SJSA1 (cell line): ENCODE results near the gene TPPP2. TPM values are rescaled to one million over a fixed set of nuclear protein-coding genes. Genes with fewer than 3 reads are reported as not detected.

Experiments used
- DNase-seq, 2 experiments: peaks; one replicate each; pipeline ENCODE4 v3.0.0-alpha.2; 2015 to 2020; ENCODE audit warnings: low spot score in 2 of 2, low read depth in 1 of 2
- H3K27ac ChIP-seq: fragments of 250-450 bp; sonication (Bioruptor Pico); 2 replicates; pipeline ENCODE4 v1.5.1; 2020; ENCODE audit warnings: mild to moderate bottlenecking, moderate library complexity
- H3K27me3 ChIP-seq: fragments of 250-450 bp; sonication (Bioruptor Pico); replicated peaks from 2 replicates; pipeline ENCODE4 v1.5.1; 2020; ENCODE audit warnings: mild to moderate bottlenecking, moderate library complexity
- H3K36me3 ChIP-seq: fragments of 250-450 bp; sonication (Bioruptor Pico); 2 replicates; pipeline ENCODE4 v1.5.1; 2020; ENCODE audit warnings: mild to moderate bottlenecking
- H3K4me1 ChIP-seq: fragments of 250-450 bp; sonication (Bioruptor Pico); replicated peaks from 2 replicates; pipeline ENCODE4 v1.6.1; 2021; ENCODE audit warnings: mild to moderate bottlenecking
- H3K4me3 ChIP-seq: fragments of 250-450 bp; sonication (Bioruptor Pico); 2 replicates; pipeline ENCODE4 v1.5.1; 2020; ENCODE audit warnings: mild to moderate bottlenecking
- H3K9me3 ChIP-seq: fragments of 250-450 bp; sonication (Bioruptor Pico); replicated peaks from 2 replicates; pipeline ENCODE4 v1.5.1; 2020; ENCODE audit warnings: mild to moderate bottlenecking
- total RNA-seq: library from RNA; depleted of rRNA; stranded (reverse); fragments of >200 nt; shearing (Covaris generic); gene quantifications from 2 replicates; pipeline ENCODE4 v1.2.3, GENCODE V29; 2014

The TPPP2 gene
- total RNA-seq, 1 experiment from 2014 or later = not detected

DNA sequence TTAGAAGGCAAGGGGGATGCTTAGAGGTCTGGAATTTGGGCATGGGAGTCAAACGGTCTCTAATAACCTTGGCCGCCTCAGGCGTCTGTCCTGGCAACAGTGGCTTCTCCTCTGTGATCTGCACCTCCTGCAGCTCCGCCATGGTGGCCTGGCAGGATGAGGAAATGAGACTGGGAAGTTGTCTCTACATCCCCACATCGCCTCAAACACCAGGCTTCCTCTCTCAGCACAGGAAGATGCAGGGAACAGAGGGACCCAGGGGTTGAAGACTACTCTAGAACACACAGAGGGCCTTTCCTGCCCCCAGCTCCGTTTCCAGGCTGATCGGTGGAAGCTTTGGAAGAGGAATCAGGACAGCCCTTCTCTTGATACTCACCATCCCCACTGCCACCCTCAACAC lies 6.8 kb upstream of the TPPP2 start:
- no peaks in the 10 kb centered on the region for H3K36me3 ChIP-seq
- peaks cover 4% of the 10 kb centered on the region for H3K4me1 ChIP-seq
- H3K27ac ChIP-seq = no peak overlapping the region
- DNase-seq = no peak
- peaks cover 23% of the 10 kb centered on the region for H3K27me3 ChIP-seq
- no peak overlapping the region for H3K4me3 ChIP-seq
- H3K9me3 ChIP-seq = no peaks in the 10 kb centered on the region

DNA sequence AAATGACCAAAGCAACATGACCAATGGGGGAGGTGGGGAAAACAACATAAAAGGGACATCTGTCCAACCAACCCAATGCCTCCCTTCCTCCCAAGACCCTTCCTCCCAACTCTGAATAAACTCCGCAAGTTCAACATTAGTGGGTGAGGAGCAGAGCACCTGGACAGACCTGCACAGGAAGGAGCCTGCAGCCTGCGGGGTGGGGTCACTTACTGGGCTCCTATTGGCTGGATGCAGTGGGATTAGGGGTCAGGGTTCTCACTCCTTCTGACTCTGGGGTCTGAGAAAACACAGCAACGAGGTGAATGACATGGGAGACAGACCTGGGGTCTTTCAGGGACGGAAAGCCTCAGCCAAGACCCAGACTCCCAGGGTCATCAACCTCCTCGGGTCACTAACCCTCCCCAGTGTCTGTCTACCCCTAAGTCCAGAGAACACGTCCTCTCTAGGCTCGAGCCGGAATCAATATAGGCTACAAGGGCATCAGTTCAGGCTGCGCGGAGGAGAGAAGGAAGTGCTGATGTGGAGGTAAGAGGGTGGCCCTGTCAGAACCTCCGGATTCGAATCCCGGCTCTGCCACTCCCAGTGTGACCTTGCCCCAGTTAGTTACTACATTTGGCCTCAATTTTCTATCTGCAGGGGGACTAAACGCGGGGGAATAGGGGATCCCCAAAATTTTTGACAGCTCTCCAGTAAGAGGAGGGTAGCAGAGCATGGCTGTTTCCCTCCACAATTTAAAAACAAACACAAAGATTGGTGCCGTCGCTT lies 6.0 kb upstream of the TPPP2 start:
- no peaks in the 10 kb centered on the region for H3K36me3 ChIP-seq
- no peak for DNase-seq
- H3K4me3 ChIP-seq = no peak overlapping the region
- no peaks in the 10 kb centered on the region for H3K9me3 ChIP-seq
- H3K4me1 ChIP-seq = peaks cover 4% of the 10 kb centered on the region
- no peak overlapping the region for H3K27ac ChIP-seq
- peaks cover 23% of the 10 kb centered on the region for H3K27me3 ChIP-seq

DNA sequence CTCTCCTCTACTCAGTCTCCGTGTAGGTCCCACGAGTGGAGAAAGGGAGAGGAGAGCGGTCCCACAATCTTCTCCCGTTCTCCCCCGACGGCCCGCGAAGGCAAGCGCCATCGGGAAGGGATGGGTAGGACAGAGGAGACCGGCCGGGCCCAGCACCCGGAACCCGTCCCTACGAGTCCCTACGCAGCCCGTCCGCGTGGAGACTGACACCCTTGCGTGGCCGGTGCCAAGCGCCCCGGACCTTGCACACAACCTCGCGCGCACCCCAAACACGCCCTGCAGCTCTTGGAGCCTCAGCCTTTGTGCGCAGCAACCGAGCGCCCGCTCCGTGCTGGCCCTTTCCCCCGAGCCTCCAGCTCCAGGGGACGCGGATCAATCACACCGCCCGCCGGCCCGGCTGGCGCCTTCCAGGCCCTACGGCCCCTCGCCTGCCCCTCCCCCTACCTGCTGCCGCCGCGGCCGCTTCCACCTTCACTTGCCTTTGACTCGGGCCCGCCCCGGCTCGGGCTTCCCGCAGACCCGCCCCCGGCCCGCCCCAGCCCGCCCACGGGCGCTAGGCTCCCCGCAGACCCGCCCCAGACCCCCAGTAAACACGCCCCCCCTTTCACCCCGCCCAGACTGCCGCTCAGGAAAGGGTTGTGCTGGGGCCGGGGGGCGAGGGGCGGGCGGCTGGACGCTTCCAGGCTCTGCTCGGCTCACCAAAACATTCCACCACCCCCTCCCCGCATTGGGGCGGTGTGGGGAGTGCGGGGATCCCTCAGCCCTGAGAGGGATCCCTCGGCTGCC lies 5.2 kb upstream of the TPPP2 start, which contains the start of gene NDRG2:
Gene NDRG2, minus strand, starts transcription at position 477 of the 786 bp plus-strand sequence. CDS start 1,746 bp downstream, outside the sequence.
- peaks cover 23% of the 10 kb centered on the region for H3K27me3 ChIP-seq
- no peak for DNase-seq
- H3K4me3 ChIP-seq = peak within 1 kb of the TSS; percentile 16; the same call in 1 of the 2 replicates
- no peaks in the 10 kb centered on the region for H3K9me3 ChIP-seq
- peaks cover 4% of the 10 kb centered on the region for H3K4me1 ChIP-seq
- no peak within 1 kb of the TSS for H3K27ac ChIP-seq
- no peaks in the 10 kb centered on the region for H3K36me3 ChIP-seq

DNA sequence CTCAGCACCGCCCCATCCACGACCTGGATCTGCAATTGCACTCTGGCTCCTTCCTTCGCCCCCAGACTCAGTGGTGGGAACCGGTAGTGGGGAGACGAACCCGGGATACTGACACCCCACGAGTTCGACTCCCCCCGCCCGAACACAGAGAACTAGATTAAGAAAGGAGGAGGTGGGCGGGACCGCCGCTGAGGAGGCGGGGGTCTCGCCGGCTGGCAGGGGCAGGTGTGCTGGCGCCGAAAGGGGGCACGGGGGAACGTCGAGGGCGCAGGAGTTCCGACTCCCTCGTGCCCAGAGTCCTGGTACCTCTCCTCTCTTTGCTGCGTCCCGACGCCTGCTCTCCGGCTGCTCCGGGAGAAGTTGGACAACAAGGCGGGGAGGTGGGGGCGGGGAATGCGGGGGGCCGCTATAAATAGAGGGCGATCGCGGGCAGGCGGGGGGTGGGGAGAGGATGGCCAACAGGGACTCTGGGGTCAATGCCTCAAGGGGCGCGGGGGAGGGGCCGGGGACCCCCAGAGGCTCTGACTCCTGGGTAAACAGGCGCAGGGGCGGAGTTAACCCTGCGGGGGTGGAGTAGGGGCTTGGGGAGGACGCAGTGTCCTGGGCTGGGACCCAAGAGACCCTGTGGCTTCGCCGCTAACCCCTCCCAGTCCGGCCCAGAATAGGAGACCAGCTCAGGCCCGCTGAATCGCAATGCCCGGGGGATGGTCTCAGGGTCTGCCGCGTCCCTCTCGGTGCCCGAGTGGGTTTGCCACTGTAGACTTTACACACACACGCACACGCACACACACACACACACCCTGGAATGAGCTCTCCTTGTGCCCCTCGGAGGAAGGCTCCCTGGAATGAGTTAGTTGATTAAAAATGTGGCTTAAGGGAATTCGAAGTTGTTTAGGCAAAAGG lies 4.4 kb upstream of the TPPP2 start:
- Histone ChIP-seq H3K36me3 (no peaks in the 10 kb centered on the region), H3K27ac (no peak overlapping the region), H3K4me1 (peaks cover 4% of the 10 kb centered on the region), H3K4me3 (no peak overlapping the region), H3K9me3 (no peaks in the 10 kb centered on the region), H3K27me3 (peaks cover 23% of the 10 kb centered on the region)
- no peak for DNase-seq

DNA sequence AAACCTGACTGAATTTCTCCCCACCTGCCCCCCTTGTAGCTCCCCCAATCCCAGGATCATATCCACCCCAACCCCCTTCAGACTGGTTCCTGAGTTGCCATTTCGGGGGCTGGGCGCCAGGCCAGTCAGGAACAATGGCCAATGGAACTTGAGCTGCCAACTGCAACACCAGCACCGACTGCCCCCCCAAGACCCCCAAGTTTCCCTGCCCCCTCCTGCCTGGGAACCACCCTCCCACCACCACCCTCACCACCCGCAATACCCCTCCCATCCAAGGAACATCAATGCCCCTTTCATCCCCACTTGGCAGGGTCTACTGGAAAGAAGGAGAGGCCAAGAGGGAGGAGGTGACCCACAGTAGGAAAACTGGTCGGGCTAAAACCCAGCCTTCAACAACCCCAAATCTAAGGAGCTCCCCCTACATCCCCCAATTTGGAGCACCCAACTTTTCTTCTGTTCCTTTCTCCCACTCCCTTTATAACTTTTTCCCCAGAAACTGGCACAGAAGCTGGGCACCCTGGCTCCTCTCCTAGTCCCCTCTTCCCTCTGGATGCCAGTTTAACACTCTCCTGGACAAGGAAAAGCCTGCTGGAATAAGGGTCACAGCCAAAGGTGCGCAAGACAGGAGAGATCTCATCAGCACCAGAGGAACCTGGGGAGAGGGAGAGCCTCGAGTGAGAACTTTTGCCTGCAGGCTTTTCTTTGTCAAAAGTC lies 3.6 kb upstream of the TPPP2 start:
- Histone ChIP-seq H3K4me1 (peaks cover 4% of the 10 kb centered on the region), H3K27ac (no peak overlapping the region), H3K36me3 (no peaks in the 10 kb centered on the region), H3K4me3 (no peak overlapping the region), H3K27me3 (peaks cover 23% of the 10 kb centered on the region), H3K9me3 (no peaks in the 10 kb centered on the region)
- DNase-seq = no peak

DNA sequence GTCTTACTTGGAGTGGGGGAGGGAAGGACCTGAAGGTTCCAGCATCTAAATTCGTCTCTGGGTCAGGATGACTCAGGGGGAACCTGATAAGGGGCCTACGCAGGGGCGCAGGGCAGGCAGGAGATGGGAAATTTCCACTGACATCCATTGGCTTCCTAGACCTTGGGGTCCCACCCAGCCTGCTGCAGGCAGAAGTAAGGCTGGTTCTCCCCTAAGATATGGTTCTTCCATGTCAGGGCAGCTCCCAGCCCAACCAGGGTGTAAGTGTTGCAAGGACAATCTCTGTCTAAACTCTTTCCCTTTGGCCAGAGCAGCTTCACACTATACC lies 3.1 kb upstream of the TPPP2 start:
- no peak overlapping the region for H3K4me3 ChIP-seq
- H3K27me3 ChIP-seq = peaks cover 23% of the 10 kb centered on the region
- no peak for DNase-seq
- H3K27ac ChIP-seq = no peak overlapping the region
- no peaks in the 10 kb centered on the region for H3K9me3 ChIP-seq
- peaks cover 4% of the 10 kb centered on the region for H3K4me1 ChIP-seq
- H3K36me3 ChIP-seq = no peaks in the 10 kb centered on the region

DNA sequence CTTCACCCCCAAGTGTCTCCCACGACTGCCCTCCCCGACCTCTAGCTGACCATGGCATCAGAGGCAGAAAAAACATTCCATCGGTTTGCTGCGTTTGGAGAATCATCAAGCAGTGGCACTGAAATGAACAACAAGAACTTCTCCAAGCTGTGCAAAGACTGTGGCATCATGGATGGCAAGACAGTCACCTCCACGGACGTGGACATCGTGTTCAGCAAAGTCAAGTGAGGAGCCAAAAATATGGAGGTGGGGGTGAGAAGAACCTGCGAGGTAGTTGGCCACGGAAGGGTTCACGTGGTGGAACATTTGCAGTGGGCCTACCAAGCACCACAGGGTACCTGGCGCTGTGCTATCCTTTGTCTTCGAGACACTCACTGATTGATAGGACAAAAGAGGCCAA lies 514 bp downstream of the TPPP2 start:
- H3K27me3 ChIP-seq = peaks cover 5% of the 10 kb centered on the region; the same call in 1 of the 2 replicates

DNA sequence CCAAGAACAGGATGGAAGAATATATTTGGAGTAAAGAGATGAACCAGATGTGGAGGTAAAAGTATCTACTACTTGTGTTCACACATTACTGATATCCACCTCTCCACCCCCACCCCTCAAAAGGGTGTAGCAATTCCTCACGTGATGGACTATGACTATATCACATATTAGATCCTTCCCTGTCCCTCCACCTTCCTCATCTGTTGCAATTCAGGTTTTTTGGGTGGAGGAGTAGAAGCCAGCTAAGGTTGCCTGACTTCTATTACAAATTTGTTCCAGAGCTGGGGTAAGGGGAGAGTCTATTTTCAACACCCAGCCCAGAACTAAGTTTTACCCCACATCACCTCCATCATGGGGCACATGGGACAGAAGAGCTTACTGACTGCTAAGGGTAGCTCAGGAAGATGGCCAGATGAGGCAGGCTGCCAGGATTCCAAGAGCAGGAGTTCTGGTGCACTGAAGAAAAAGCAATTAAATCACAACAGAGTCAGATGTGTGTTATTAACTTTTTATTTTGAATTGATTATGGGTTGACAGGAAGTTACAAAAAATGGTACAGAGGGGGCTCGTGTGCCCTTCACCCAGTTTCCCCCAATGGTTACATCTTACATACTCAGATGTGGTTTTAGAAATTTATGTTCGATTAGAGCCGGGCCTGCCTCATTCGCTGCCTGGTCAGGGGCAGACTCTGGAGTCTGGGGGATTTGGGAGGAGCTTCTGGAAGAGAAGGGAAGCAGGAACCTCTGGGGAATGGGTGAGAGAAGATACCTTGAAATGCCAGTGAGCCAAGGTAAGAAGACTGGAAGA lies 2.5 kb downstream of the TPPP2 start:
- no peaks in the 10 kb centered on the region for H3K9me3 ChIP-seq
- H3K27me3 ChIP-seq = peaks cover 5% of the 10 kb centered on the region; the same call in 1 of the 2 replicates
- DNase-seq = no peak
- H3K4me3 ChIP-seq = no peak overlapping the region
- H3K4me1 ChIP-seq = no peaks in the 10 kb centered on the region
- no peak overlapping the region for H3K27ac ChIP-seq
- no peaks in the 10 kb centered on the region for H3K36me3 ChIP-seq

More for the DNA sequence above, 514 bp downstream of the TPPP2 start:
- Histone ChIP-seq H3K36me3 (no peaks in the 10 kb centered on the region), H3K27ac (no peak overlapping the region), H3K4me1 (no peaks in the 10 kb centered on the region), H3K9me3 (no peaks in the 10 kb centered on the region), H3K4me3 (no peak overlapping the region)
- no peak for DNase-seq

DNA sequence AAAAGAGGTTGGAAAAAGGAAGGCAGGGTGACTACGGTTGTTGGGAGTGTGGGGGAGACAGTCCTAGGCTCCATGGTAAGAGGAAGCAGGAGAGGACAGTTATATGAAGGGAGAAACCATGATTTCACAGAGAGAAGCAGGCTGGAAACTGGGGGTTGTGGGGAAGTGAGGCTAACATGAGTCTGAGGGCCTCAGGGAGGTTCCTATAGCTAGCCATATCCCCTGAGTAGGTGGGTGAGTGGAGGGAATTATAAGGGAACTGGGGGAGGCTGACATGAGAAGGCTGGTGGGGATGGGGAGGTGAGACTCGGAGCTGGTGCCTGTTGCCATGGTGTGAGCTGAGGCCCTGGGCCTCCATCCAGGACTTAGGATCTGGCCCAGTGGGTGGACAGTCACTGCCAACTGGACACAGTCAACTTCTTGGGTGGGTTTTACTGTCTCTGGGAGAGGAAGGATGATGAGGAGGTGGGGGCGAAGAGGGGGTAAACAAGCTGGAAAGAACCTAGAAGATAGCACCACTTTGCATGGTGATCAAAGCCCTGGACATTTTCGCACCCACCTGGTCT lies 3.2 kb downstream of the TPPP2 start:
- Histone ChIP-seq H3K36me3 (no peaks in the 10 kb centered on the region), H3K9me3 (no peaks in the 10 kb centered on the region), H3K4me1 (no peaks in the 10 kb centered on the region), H3K27me3 (peaks cover 5% of the 10 kb centered on the region; the same call in 1 of the 2 replicates), H3K4me3 (no peak overlapping the region), H3K27ac (no peak overlapping the region)
- DNase-seq = no peak

DNA sequence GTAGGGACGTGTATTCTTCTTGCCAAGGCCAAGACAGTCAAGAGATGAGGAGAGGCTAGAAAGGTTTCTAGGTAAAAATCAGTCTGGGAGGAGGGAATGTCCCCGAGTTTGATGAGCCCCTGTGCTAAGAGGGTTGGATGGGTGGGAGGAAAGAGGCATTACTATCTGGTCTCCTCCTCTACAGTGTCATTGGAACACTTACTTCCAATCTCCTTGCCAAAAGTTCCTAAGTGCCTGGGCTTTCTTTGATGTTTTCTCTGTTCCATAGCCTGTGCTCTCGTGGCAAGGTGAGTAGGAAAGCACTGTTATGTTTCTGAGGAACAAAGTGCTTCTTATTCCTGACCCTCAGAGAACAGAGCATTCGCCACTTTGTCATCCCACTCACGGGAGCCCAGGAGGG lies 4.7 kb downstream of the TPPP2 start, which contains the start of gene RNASE13:
Gene RNASE13, minus strand, starts transcription at position 101 of the 400 bp plus-strand sequence. CDS start 519 bp downstream, outside the sequence.
- Histone ChIP-seq H3K9me3 (no peaks in the 10 kb centered on the region), H3K27me3 (peaks cover 5% of the 10 kb centered on the region; the same call in 1 of the 2 replicates), H3K4me1 (no peaks in the 10 kb centered on the region), H3K36me3 (no peaks in the 10 kb centered on the region), H3K4me3 (no peak within 1 kb of the TSS), H3K27ac (no peak within 1 kb of the TSS)
- DNase-seq = no peak

DNA sequence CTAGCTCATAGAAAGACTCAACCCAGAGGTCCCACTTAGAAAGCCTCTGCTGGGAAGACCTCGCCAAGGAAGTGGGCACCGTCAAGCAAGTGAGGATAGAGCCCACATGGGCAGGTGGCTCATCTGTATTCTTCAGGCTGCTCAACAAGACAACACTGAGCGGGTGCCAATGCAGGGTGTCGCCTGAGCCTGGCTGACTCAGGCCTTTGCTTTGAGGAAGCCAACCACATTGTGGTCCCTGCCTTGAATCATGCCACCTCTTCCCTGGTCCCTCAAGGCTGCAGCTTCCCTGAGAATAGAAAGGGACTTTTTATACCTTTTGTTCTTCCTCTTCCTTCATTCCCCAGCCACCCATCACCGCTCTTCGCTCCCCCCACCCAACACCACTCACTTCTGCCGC lies 6.7 kb downstream of the TPPP2 start:
- Histone ChIP-seq H3K4me1 (no peaks in the 10 kb centered on the region), H3K4me3 (no peak overlapping the region), H3K27ac (no peak overlapping the region), H3K36me3 (no peaks in the 10 kb centered on the region), H3K9me3 (no peaks in the 10 kb centered on the region), H3K27me3 (peaks cover 5% of the 10 kb centered on the region; the same call in 1 of the 2 replicates)
- no peak for DNase-seq

DNA sequence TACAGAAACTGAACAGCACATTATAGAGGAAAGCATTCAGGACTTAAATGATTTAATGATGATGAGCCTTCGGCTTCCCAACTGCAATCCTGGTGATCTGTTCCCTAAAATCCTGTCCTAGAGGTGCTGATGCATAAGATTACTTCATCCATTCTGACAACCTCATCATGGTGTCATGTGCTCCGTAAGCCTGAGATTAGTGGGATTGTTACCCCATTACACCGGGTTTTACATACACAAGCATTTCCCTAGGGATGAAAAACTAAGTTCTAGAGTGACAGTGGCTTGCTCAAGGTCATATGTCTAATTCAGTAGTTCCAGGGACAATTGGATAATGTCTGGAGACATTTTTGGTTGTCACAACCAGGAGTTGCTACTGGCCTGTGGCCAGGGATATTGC lies 7.1 kb downstream of the TPPP2 start:
- Histone ChIP-seq H3K4me1 (no peaks in the 10 kb centered on the region), H3K4me3 (no peak overlapping the region), H3K36me3 (no peaks in the 10 kb centered on the region), H3K27ac (no peak overlapping the region), H3K9me3 (no peaks in the 10 kb centered on the region), H3K27me3 (peaks cover 5% of the 10 kb centered on the region; the same call in 1 of the 2 replicates)
- no peak for DNase-seq
